ENCODE results near the gene LRP1B.

The LRP1B gene

GRCh38 chr2:141814150-141814549 lies 316.7 kb downstream of the LRP1B start:
- Histone ChIP-seq H3K4me1 (ENCODE audit: control insufficient read depth, insufficient read depth, low read length) (no peaks in the 10 kb centered on the region), H3K36me3 (ENCODE audit: control insufficient read depth, insufficient read depth, low read length, severe bottlenecking) (no peaks in the 10 kb centered on the region), H3K9me3 (ENCODE audit: control insufficient read depth, low read length) (peaks cover 9% of the 10 kb centered on the region), H3K27me3 (replicated peaks; ENCODE audit: control insufficient read depth, insufficient read depth, low read length) (no peaks in the 10 kb centered on the region), H3K4me3 (ENCODE audit: low read length) (no peak overlapping the region), H3K9ac (ENCODE audit: low read length) (no peak overlapping the region)
- no peak for DNase-seq (ENCODE audit: low read depth)

GRCh38 chr2:141810148-141810547 lies 320.7 kb downstream of the LRP1B start:
- Histone ChIP-seq H3K27me3 (replicated peaks; ENCODE audit: control insufficient read depth, insufficient read depth, low read length) (no peaks in the 10 kb centered on the region), H3K4me1 (ENCODE audit: control insufficient read depth, insufficient read depth, low read length) (no peaks in the 10 kb centered on the region), H3K9ac (ENCODE audit: low read length) (no peak overlapping the region), H3K4me3 (ENCODE audit: low read length) (no peak overlapping the region), H3K36me3 (ENCODE audit: control insufficient read depth, insufficient read depth, low read length, severe bottlenecking) (no peaks in the 10 kb centered on the region), H3K9me3 (ENCODE audit: control insufficient read depth, low read length) (peaks cover 9% of the 10 kb centered on the region)
- DNase-seq (ENCODE audit: low read depth), result no peak

DNA sequence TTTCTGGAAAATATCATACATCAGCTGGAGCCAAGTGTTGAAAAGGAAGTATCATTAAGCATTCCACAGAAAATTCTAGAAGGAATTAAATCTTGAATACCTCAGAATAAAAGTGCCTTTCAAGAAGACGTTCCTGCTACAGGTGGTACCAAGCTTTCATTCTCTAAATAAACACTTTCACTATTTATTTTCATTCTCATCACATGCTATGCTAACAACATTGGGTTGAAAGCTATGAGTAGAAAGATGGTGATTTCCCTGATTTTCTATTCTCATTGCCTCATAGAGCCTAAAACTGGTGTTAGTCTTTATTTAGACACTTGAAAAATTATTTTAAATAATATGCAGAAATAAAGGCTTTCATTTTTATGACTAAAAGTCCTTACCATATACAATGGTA lies 324.7 kb downstream of the LRP1B start:
- DNase-seq (ENCODE audit: low read depth), result no peak
- H3K9me3 ChIP-seq (ENCODE audit: control insufficient read depth, low read length), result no peaks in the 10 kb centered on the region
- no peaks in the 10 kb centered on the region for H3K4me1 ChIP-seq (ENCODE audit: control insufficient read depth, insufficient read depth, low read length)
- no peak overlapping the region for H3K4me3 ChIP-seq (ENCODE audit: low read length)
- no peaks in the 10 kb centered on the region for H3K36me3 ChIP-seq (ENCODE audit: control insufficient read depth, insufficient read depth, low read length, severe bottlenecking)
- H3K9ac ChIP-seq (ENCODE audit: low read length), result no peak overlapping the region
- no peaks in the 10 kb centered on the region for H3K27me3 ChIP-seq (replicated peaks; ENCODE audit: control insufficient read depth, insufficient read depth, low read length)

DNA sequence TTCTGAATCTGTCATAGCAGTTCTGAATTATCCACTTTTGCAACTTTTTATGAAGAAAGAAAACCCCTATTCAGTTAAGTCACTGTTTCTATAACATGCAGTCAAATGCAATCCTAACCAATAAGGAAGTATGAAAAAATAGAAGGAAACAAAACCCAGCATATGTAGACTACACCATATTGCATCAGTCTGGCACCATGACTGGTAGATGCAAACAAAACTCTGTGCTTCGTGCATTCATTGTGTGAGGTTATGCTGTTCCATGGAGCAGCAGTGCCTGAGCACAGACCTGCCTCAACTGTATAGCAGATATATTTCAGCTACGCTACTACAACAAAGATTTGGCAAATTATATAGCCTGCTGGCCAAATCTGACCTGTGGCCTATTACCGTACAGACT lies 325.5 kb downstream of the LRP1B start:
- no peak overlapping the region for H3K9ac ChIP-seq (ENCODE audit: low read length)
- no peaks in the 10 kb centered on the region for H3K36me3 ChIP-seq (ENCODE audit: control insufficient read depth, insufficient read depth, low read length, severe bottlenecking)
- H3K4me1 ChIP-seq (ENCODE audit: control insufficient read depth, insufficient read depth, low read length), result no peaks in the 10 kb centered on the region
- no peak for DNase-seq (ENCODE audit: low read depth)
- H3K4me3 ChIP-seq (ENCODE audit: low read length), result no peak overlapping the region
- H3K9me3 ChIP-seq (ENCODE audit: control insufficient read depth, low read length), result no peaks in the 10 kb centered on the region
- no peaks in the 10 kb centered on the region for H3K27me3 ChIP-seq (replicated peaks; ENCODE audit: control insufficient read depth, insufficient read depth, low read length)

- Histone ChIP-seq H3K9ac (ENCODE audit: low read length) (no peak overlapping the region), H3K4me1 (ENCODE audit: control insufficient read depth, insufficient read depth, low read length) (no peaks in the 10 kb centered on the region), H3K27me3 (replicated peaks; ENCODE audit: control insufficient read depth, insufficient read depth, low read length) (no peaks in the 10 kb centered on the region), H3K4me3 (ENCODE audit: low read length) (no peak overlapping the region), H3K9me3 (ENCODE audit: control insufficient read depth, low read length) (no peaks in the 10 kb centered on the region), H3K36me3 (ENCODE audit: control insufficient read depth, insufficient read depth, low read length, severe bottlenecking) (no peaks in the 10 kb centered on the region)
- DNase-seq (ENCODE audit: low read depth), result no peak
Measured at GRCh38 chr2:141796449-141796848, 334.4 kb downstream of the LRP1B start.

- H3K9me3 ChIP-seq (ENCODE audit: control insufficient read depth, low read length), result no peaks in the 10 kb centered on the region
- no peak overlapping the region for H3K4me3 ChIP-seq (ENCODE audit: low read length)
- H3K4me1 ChIP-seq (ENCODE audit: control insufficient read depth, insufficient read depth, low read length), result no peaks in the 10 kb centered on the region
- H3K36me3 ChIP-seq (ENCODE audit: control insufficient read depth, insufficient read depth, low read length, severe bottlenecking), result no peaks in the 10 kb centered on the region
- no peak for DNase-seq (ENCODE audit: low read depth)
- no peaks in the 10 kb centered on the region for H3K27me3 ChIP-seq (replicated peaks; ENCODE audit: control insufficient read depth, insufficient read depth, low read length)
- no peak overlapping the region for H3K9ac ChIP-seq (ENCODE audit: low read length)
Measured at GRCh38 chr2:141791521-141791920, 339.3 kb downstream of the LRP1B start.

- Histone ChIP-seq H3K27me3 (replicated peaks; ENCODE audit: control insufficient read depth, insufficient read depth, low read length) (no peaks in the 10 kb centered on the region), H3K4me1 (ENCODE audit: control insufficient read depth, insufficient read depth, low read length) (no peaks in the 10 kb centered on the region), H3K4me3 (ENCODE audit: low read length) (no peak overlapping the region), H3K9ac (ENCODE audit: low read length) (no peak overlapping the region), H3K36me3 (ENCODE audit: control insufficient read depth, insufficient read depth, low read length, severe bottlenecking) (no peaks in the 10 kb centered on the region), H3K9me3 (ENCODE audit: control insufficient read depth, low read length) (no peaks in the 10 kb centered on the region)
- DNase-seq (ENCODE audit: low read depth), result no peak
Measured at GRCh38 chr2:141782574-141782973, 348.2 kb downstream of the LRP1B start.

DNA sequence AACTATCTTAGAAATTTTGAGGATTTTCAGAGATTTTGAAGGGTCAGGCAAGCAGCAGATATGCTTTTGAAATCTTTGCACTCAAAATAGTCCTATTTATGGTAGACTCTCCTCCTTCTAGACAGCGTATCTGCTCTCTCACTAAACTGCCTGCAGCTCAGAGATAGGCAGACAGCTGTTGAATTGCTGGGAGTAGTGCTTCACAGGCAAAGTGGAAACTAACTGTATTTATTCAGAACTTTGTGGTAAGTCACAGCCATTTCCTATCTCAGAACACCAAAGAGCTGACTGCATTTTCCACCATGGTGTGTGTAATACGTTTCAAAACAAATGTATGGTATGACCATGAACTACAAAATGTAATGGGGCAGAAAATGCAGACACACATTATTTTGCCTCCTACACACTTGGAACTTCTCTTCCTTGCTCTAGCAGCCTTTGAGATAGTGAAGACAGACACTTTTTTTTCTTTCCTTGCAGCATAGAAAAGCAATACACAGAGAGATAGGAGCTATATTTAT lies 352.4 kb downstream of the LRP1B start:
- no peak overlapping the region for H3K9ac ChIP-seq (ENCODE audit: low read length)
- no peaks in the 10 kb centered on the region for H3K4me1 ChIP-seq (ENCODE audit: control insufficient read depth, insufficient read depth, low read length)
- no peaks in the 10 kb centered on the region for H3K27me3 ChIP-seq (replicated peaks; ENCODE audit: control insufficient read depth, insufficient read depth, low read length)
- no peak overlapping the region for H3K4me3 ChIP-seq (ENCODE audit: low read length)
- H3K9me3 ChIP-seq (ENCODE audit: control insufficient read depth, low read length), result no peaks in the 10 kb centered on the region
- no peak for DNase-seq (ENCODE audit: low read depth)
- H3K36me3 ChIP-seq (ENCODE audit: control insufficient read depth, insufficient read depth, low read length, severe bottlenecking), result no peaks in the 10 kb centered on the region

DNA sequence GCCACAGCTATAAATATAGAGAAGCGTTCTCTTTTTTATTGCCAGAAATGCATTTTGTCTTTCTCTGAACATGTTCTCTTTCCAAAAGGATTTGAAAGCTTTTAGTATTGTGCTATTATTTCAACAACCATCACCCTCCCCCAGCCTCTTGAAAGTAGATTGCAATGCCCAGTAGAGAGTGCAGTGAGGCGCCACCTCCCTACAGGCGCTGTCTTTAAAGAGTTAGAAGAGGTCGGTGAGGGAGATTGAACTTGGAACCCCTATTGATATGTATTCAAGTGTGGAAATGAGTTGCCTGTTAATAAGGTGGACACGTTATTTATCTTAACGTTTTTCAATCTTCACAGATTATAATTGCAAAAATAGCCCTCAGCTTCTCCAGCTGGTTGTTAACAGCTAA lies 360.3 kb downstream of the LRP1B start:
- DNase-seq (ENCODE audit: low read depth), result no peak
- Histone ChIP-seq H3K4me1 (ENCODE audit: control insufficient read depth, insufficient read depth, low read length) (no peaks in the 10 kb centered on the region), H3K9me3 (ENCODE audit: control insufficient read depth, low read length) (no peaks in the 10 kb centered on the region), H3K4me3 (ENCODE audit: low read length) (no peak overlapping the region), H3K36me3 (ENCODE audit: control insufficient read depth, insufficient read depth, low read length, severe bottlenecking) (no peaks in the 10 kb centered on the region), H3K27me3 (replicated peaks; ENCODE audit: control insufficient read depth, insufficient read depth, low read length) (no peaks in the 10 kb centered on the region), H3K9ac (ENCODE audit: low read length) (no peak overlapping the region)

DNA sequence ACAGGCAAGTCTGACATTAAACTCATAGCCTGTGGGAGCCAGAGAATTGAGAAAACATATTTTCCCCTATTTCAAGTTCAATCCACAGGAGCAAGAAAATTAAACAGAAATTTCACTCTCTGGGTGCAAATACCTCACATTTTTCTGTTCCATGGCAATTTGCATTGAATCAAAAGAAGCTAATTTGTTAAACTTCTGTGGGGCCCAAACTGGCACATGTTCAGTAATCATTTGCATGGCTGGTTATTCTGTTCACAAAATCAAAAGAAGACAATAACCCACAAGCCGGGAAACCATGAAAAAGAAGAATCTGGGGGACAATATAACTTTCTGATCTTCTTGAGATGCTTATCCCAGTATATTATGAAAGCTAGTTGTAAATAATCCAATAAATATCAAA lies 363.1 kb downstream of the LRP1B start:
- no peaks in the 10 kb centered on the region for H3K4me1 ChIP-seq (ENCODE audit: control insufficient read depth, insufficient read depth, low read length)
- H3K9me3 ChIP-seq (ENCODE audit: control insufficient read depth, low read length), result no peaks in the 10 kb centered on the region
- H3K9ac ChIP-seq (ENCODE audit: low read length), result no peak overlapping the region
- no peaks in the 10 kb centered on the region for H3K27me3 ChIP-seq (replicated peaks; ENCODE audit: control insufficient read depth, insufficient read depth, low read length)
- no peaks in the 10 kb centered on the region for H3K36me3 ChIP-seq (ENCODE audit: control insufficient read depth, insufficient read depth, low read length, severe bottlenecking)
- H3K4me3 ChIP-seq (ENCODE audit: low read length), result no peak overlapping the region
- DNase-seq (ENCODE audit: low read depth), result no peak

GRCh38 chr2:141767051-141767450 lies 363.8 kb downstream of the LRP1B start:
- Histone ChIP-seq H3K4me3 (ENCODE audit: low read length) (no peak overlapping the region), H3K36me3 (ENCODE audit: control insufficient read depth, insufficient read depth, low read length, severe bottlenecking) (no peaks in the 10 kb centered on the region), H3K27me3 (replicated peaks; ENCODE audit: control insufficient read depth, insufficient read depth, low read length) (no peaks in the 10 kb centered on the region), H3K9ac (ENCODE audit: low read length) (no peak overlapping the region), H3K4me1 (ENCODE audit: control insufficient read depth, insufficient read depth, low read length) (no peaks in the 10 kb centered on the region), H3K9me3 (ENCODE audit: control insufficient read depth, low read length) (no peaks in the 10 kb centered on the region)
- DNase-seq (ENCODE audit: low read depth), result peak; percentile 71

DNA sequence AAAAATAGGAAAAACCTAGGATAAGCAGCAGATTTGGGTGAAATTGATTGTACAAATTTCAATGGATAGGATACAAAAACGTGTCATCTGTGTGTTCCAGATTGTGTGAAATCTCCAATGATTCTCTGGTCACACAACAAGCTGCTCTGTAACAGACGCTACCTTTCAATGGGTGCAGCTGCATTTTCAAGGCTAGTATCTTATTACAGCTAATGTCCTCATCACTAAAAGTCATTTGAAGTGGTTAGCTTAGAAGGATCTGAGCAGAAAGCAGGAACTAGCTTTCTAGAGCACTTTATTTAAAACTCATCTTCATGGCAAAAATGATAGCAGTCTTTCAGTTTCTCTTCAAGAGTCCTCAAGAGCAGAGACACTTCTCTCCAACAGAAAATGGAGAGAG lies 364.6 kb downstream of the LRP1B start:
- no peak for DNase-seq (ENCODE audit: low read depth)
- H3K9ac ChIP-seq (ENCODE audit: low read length), result no peak overlapping the region
- no peaks in the 10 kb centered on the region for H3K4me1 ChIP-seq (ENCODE audit: control insufficient read depth, insufficient read depth, low read length)
- no peak overlapping the region for H3K4me3 ChIP-seq (ENCODE audit: low read length)
- H3K36me3 ChIP-seq (ENCODE audit: control insufficient read depth, insufficient read depth, low read length, severe bottlenecking), result no peaks in the 10 kb centered on the region
- H3K9me3 ChIP-seq (ENCODE audit: control insufficient read depth, low read length), result no peaks in the 10 kb centered on the region
- no peaks in the 10 kb centered on the region for H3K27me3 ChIP-seq (replicated peaks; ENCODE audit: control insufficient read depth, insufficient read depth, low read length)
